ENCODE data around the gene CHORDC1. TPM values are rescaled to one million over a fixed set of nuclear protein-coding genes. Genes with fewer than 3 reads are reported as not detected.

The CHORDC1 gene
- total RNA-seq, 1 experiment from 2014 or later, result 95.6 TPM

GRCh38 chr11:90189011-90189410 is 33.8 kb downstream of the CHORDC1 start:
- ATAC-seq (no peak), DNase-seq (ENCODE audit: low read depth, low spot score) (no peak)

More at GRCh38 chr11:90189011-90189410, 33.8 kb downstream of the CHORDC1 start:
- H3K4me2 ChIP-seq (ENCODE audit: low read length), result no peak overlapping the region
- no peak overlapping the region for H2AFZ ChIP-seq (ENCODE audit: low read depth, low read length, poor library complexity, severe bottlenecking)
- H3K4me1 ChIP-seq (ENCODE audit: control insufficient read depth in 1 of 2, insufficient read depth in 2 of 2, low read length in 2 of 2), result no peaks in the 10 kb centered on the region
- no peaks in the 10 kb centered on the region for H4K20me1 ChIP-seq (ENCODE audit: insufficient read depth)
- no peaks in the 10 kb centered on the region for H3K27me3 ChIP-seq (ENCODE audit: insufficient read depth, low read length)
- no peak overlapping the region for H3K9ac ChIP-seq (ENCODE audit: low read length)
- no peaks in the 10 kb centered on the region for H3K9me2 ChIP-seq (ENCODE audit: insufficient read depth)
- no peak overlapping the region for H3K4me3 ChIP-seq (replicated peaks in 1 of 2; ENCODE audit: low read depth in 1 of 2, low read length in 2 of 2)
- BruUV-seq (replicated peaks), result no TSS peak
- H3K36me3 ChIP-seq (ENCODE audit: control insufficient read depth in 1 of 2, insufficient read depth in 2 of 2, low read length in 2 of 2), result no peaks in the 10 kb centered on the region
- ChIA-PET RAD21 (ENCODE audit: low non-redundant PET in 1 of 2, low total read pairs in 2 of 2, uncharacterized antibody in 2 of 2, unreplicated experiment in 2 of 2) (no interaction called here), POLR2A (no interaction called here), CTCF (no interaction called here)
- TF ChIP-seq CEBPB (IDR thresholded peaks at IDR 0.05; ENCODE audit: low read depth) (no peak), RAD21 (IDR thresholded peaks at IDR 0.05; ENCODE audit: low read depth) (no peak), YY1 (IDR thresholded peaks at IDR 0.05; ENCODE audit: extremely low read depth, insufficient replicate concordance, low read depth, low read length) (no peak), ZNF274 (IDR thresholded peaks at IDR 0.05; ENCODE audit: low read depth, low read length) (no peak), REST (IDR thresholded peaks at IDR 0.05; ENCODE audit: low read depth) (no peak), POLR2AphosphoS5 (IDR thresholded peaks at IDR 0.05; ENCODE audit: low read depth, low read length) (no peak), JUND (IDR thresholded peaks at IDR 0.05) (no peak), EZH2phosphoT487 (IDR thresholded peaks at IDR 0.05; ENCODE audit: borderline replicate concordance) (no peak), CTCF (IDR thresholded peaks at IDR 0.05 in 2 of 3, conservative IDR thresholded peaks at IDR 0.05 in 1 of 3; ENCODE audit: borderline replicate concordance in 1 of 3, insufficient read depth in 1 of 3, low read depth in 2 of 3, low read length in 2 of 3) (no peak)
- no peaks in the 10 kb centered on the region for H3K9me3 ChIP-seq (ENCODE audit: control insufficient read depth in 1 of 2, insufficient read depth in 1 of 2, low read depth in 1 of 2, low read length in 2 of 2)
- intact Hi-C loops (cut with micrococcal nuclease), result no loop called here
- H3K79me2 ChIP-seq (ENCODE audit: insufficient read depth, low read length), result no peaks in the 10 kb centered on the region
- no peak overlapping the region for H3K27ac ChIP-seq (ENCODE audit: low read depth, low read length)

All from HCT116 (cell line).